Measurements from ENCODE around the gene CDK18. TPM values are rescaled to one million over a fixed set of nuclear protein-coding genes. Genes with fewer than 3 reads are reported as not detected.

The CDK18 gene
- total and polyA plus RNA-seq, 8 donors, result 3.7 to 174 (median 41.3) TPM

DNA sequence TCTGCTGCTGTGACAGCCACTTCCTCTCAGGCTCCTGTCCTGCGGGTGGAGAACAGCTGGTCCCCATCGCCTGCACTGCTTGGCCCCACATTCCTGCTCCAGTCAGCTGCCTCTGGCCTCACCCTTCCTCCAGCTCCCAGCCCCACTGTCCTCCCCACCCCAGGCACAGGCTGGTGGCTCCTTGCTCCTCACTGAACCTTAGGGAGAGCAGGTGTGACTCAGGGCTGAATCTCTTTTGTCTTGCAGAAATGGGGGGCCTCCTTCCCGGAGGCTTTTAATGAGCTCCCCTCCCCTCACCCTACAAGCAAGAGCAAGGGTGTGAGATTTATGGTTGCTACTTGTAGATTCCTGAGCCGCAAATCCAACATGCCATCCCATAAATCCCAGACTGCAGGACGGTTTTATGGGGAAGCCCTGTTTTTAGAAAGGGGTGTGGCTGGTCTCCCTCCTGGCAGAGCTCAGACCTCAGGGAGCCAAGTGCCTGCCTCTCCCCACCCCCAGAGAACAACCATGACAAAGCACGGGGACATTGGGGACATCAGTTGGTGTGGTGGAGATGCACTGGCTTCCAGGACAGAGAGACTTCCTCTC lies 15.2 kb downstream of the CDK18 start:
- 29 to 45% (median 43%) methylated on average over 4 to 6 of the region's 6 CpGs for WGBS, 5 donors
- TF ChIP-seq POLR2A (IDR thresholded peaks at IDR 0.05) (no peak), EP300 (IDR thresholded peaks at IDR 0.05) (no peak), POLR2AphosphoS5 (IDR thresholded peaks at IDR 0.05) (no peak)
- TF ChIP-seq, protein P1, sequence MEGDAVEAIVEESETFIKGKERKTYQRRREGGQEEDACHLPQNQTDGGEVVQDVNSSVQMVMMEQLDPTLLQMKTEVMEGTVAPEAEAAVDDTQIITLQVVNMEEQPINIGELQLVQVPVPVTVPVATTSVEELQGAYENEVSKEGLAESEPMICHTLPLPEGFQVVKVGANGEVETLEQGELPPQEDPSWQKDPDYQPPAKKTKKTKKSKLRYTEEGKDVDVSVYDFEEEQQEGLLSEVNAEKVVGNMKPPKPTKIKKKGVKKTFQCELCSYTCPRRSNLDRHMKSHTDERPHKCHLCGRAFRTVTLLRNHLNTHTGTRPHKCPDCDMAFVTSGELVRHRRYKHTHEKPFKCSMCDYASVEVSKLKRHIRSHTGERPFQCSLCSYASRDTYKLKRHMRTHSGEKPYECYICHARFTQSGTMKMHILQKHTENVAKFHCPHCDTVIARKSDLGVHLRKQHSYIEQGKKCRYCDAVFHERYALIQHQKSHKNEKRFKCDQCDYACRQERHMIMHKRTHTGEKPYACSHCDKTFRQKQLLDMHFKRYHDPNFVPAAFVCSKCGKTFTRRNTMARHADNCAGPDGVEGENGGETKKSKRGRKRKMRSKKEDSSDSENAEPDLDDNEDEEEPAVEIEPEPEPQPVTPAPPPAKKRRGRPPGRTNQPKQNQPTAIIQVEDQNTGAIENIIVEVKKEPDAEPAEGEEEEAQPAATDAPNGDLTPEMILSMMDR (IDR thresholded peaks at IDR 0.05), result no peak
- Histone ChIP-seq H3K27ac (peak overlapping the region in 2 of 5 donors; percentile 26 to 42), H3K27me3 (no peaks in the 10 kb centered on the region), H3K4me3 (no peak overlapping the region), H3K36me3 (peaks cover 0 to 10% (median 1%) of the 10 kb centered on the region in 4 donors), H3K9me3 (no peaks in the 10 kb centered on the region), H3K4me1 (peaks cover 12 to 55% (median 28%) of the 10 kb centered on the region in 4 donors)
- intact Hi-C loops (cut with DNase I; ENCODE audit: low total_unique reads), result loop anchor here (5.0 kb wide), 1 partner anchor 32 kb away; no protein-coding TSS in a partner anchor
- peak in 1 of 2 donors; percentile 64 for DNase-seq

DNA sequence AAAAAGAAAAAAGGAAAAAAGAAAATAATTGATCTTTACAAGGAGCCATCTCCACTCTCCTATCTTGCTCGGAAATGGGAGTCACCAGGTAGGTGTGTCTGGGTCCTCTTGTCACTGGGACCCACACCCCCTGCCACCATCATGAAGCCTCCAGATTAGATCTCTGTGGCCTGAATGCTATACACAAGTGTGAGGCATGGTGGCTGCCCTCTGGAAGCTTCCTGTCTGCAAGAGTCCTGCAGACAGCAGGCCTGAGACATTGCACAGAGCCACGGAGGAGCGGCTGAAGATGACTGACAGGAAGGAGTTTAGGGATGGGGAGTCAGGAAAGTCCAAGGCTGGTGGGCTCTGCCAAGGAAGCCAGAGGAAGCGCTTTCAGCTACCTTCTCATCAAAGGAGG lies 16.2 kb downstream of the CDK18 start:
- Histone ChIP-seq H3K4me1 (peaks cover 12 to 46% (median 23%) of the 10 kb centered on the region in 4 donors), H3K36me3 (peaks cover 3 to 21% (median 10%) of the 10 kb centered on the region in 4 donors), H3K27ac (no peak overlapping the region), H3K4me3 (no peak overlapping the region), H3K27me3 (no peaks in the 10 kb centered on the region), H3K9me3 (no peaks in the 10 kb centered on the region)
- WGBS, 5 donors, result 93 to 98% (median 96%) methylated on average over 4 of the region's 4 CpGs
- no peak for TF ChIP-seq POLR2AphosphoS5 (IDR thresholded peaks at IDR 0.05)
- no peak for TF ChIP-seq POLR2A (IDR thresholded peaks at IDR 0.05)
- TF ChIP-seq, protein P1 (IDR thresholded peaks at IDR 0.05), result no peak
- TF ChIP-seq EP300 (IDR thresholded peaks at IDR 0.05), result no peak
- DNase-seq, result no peak
- intact Hi-C loops (cut with DNase I; ENCODE audit: low total_unique reads), result loop anchor here (5.0 kb wide), 1 partner anchor 33 kb away; no protein-coding TSS in a partner anchor

DNA sequence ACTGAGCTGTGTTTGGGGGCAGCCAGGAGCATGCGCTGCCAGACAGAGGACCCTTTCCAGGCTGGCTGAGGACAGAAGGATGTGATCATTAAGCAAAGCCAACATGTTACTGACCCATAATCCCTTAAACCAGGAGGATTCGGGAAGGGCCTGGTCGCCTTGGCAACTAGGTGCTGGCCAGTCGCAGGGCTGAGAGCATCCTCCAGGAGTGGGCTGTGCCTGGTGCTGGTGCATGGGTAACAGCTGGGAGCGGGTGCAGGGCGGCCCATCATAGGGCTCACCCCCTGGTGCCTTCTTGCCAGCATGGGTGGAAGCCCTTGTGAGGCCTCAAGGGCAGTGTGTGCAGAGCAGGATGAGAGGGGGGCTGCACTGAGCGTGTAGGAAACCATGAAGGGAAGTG lies 17.2 kb downstream of the CDK18 start:
- no peaks in the 10 kb centered on the region for H3K27me3 ChIP-seq
- no peaks in the 10 kb centered on the region for H3K9me3 ChIP-seq
- H3K36me3 ChIP-seq, result peaks cover 3 to 27% (median 13%) of the 10 kb centered on the region in 4 donors
- H3K27ac ChIP-seq, result no peak overlapping the region
- H3K4me1 ChIP-seq, result peaks cover 10 to 36% (median 19%) of the 10 kb centered on the region in 4 donors
- DNase-seq, result no peak
- WGBS, 5 donors, result 77 to 90% (median 85%) methylated on average over 3 to 7 of the region's 7 CpGs
- intact Hi-C loops (cut with DNase I; ENCODE audit: low total_unique reads), result loop anchor here (5.0 kb wide), 1 partner anchor 34 kb away; no protein-coding TSS in a partner anchor
- TF ChIP-seq POLR2AphosphoS5 (IDR thresholded peaks at IDR 0.05) (no peak), POLR2A (IDR thresholded peaks at IDR 0.05) (no peak), EP300 (IDR thresholded peaks at IDR 0.05) (no peak)
- TF ChIP-seq, protein P1 (IDR thresholded peaks at IDR 0.05), result no peak
- no peak overlapping the region for H3K4me3 ChIP-seq

DNA sequence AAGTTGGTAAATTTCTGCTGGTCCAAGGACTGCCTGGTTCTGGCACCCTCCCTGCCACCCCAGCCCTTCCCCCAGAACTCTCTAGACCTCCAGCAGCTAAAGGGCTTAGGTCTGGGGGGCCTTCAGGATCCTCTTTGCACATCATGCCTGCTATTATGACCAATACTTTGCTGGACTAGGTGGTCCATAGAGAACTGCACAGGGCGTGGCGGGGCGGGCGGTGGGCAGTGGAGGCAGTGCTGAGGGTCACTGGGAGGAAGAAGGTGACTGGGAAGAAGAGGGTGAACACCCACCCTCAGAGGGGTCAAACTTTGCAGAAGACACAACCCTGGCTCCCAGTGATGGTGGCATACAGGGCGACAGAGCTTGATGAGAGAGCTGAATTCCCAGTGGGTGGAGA lies 18.2 kb downstream of the CDK18 start:
- 96 to 99% (median 96%) methylated on average over 5 of the region's 5 CpGs for WGBS, 5 donors
- no peak overlapping the region for H3K4me3 ChIP-seq
- DNase-seq, result no peak
- no peaks in the 10 kb centered on the region for H3K9me3 ChIP-seq
- H3K27me3 ChIP-seq, result no peaks in the 10 kb centered on the region
- H3K36me3 ChIP-seq, result peaks cover 3 to 27% (median 15%) of the 10 kb centered on the region in 4 donors
- no peak for TF ChIP-seq EP300 (IDR thresholded peaks at IDR 0.05)
- TF ChIP-seq, protein P1 (IDR thresholded peaks at IDR 0.05), result no peak
- TF ChIP-seq POLR2A (IDR thresholded peaks at IDR 0.05), result no peak
- no peak for TF ChIP-seq POLR2AphosphoS5 (IDR thresholded peaks at IDR 0.05)
- intact Hi-C loops (cut with DNase I; ENCODE audit: low total_unique reads), result loop anchor here (5.0 kb wide), 1 partner anchor 35 kb away; no protein-coding TSS in a partner anchor
- H3K4me1 ChIP-seq, result peaks cover 10 to 26% (median 17%) of the 10 kb centered on the region in 4 donors
- no peak overlapping the region for H3K27ac ChIP-seq

Measured in stomach (tissue), 9 donors.